GM23338 (cell line): Measurements from ENCODE around the gene SMYD3. TPM values are rescaled to one million over a fixed set of nuclear protein-coding genes. Genes with fewer than 3 reads are reported as not detected.

ENCODE experiments used
- ATAC-seq: fragments of 200-7000 bp; cut with Tn5 transposase; 3 replicates; pipeline ENCODE4 v1.9.1; 2020
- DNase-seq: peaks from one replicate; pipeline ENCODE4 v3.0.0-alpha.2; 2015; ENCODE audit warnings: low spot score
- H2AFZ ChIP-seq: fragments of 200-600 bp; sonication (generic); 2 replicates; pipeline ENCODE4 v1.8.0; 2016; ENCODE audit warnings: antibody characterized with exemption, mild to moderate bottlenecking, moderate library complexity
- H3F3A ChIP-seq: fragments of 200-600 bp; sonication (generic); replicated peaks from 2 replicates; pipeline ENCODE4 v1.8.0; 2017; ENCODE audit warnings: antibody characterized with exemption, mixed run types, low read depth
- H3K27ac ChIP-seq: fragments of 200-600 bp; sonication (generic); 2 replicates; pipeline ENCODE4 v1.6.1; 2016; ENCODE audit warnings: low read depth
- H3K27me3 ChIP-seq: fragments of 200-600 bp; sonication (generic); 2 replicates; pipeline ENCODE4 v1.8.0; 2016; ENCODE audit warnings: mild to moderate bottlenecking, mixed run types, moderate library complexity; ENCODE audit not compliant: insufficient read depth
- H3K36me3 ChIP-seq: fragments of 200-600 bp; sonication (generic); 2 replicates; pipeline ENCODE4 v1.8.0; 2016; ENCODE audit warnings: mild to moderate bottlenecking; ENCODE audit not compliant: insufficient read depth
- H3K4me1 ChIP-seq: fragments of 200-600 bp; sonication (generic); 2 replicates; pipeline ENCODE4 v1.8.0; 2016; ENCODE audit warnings: mild to moderate bottlenecking, moderate library complexity; ENCODE audit not compliant: insufficient read depth
- H3K4me2 ChIP-seq: fragments of 200-600 bp; sonication (generic); 2 replicates; pipeline ENCODE4 v1.7.1; 2017; ENCODE audit warnings: mixed run types
- H3K4me3 ChIP-seq: fragments of 200-600 bp; sonication (generic); 2 replicates; pipeline ENCODE4 v1.6.1; 2016; ENCODE audit warnings: mixed run types
- H3K79me2 ChIP-seq: fragments of 200-600 bp; sonication (generic); replicated peaks from 2 replicates; pipeline ENCODE4 v1.8.0; 2017; ENCODE audit warnings: mild to moderate bottlenecking; ENCODE audit not compliant: insufficient read depth
- H3K9me2 ChIP-seq: fragments of 200-600 bp; sonication (generic); 2 replicates; pipeline ENCODE4 v1.8.0; 2017; ENCODE audit not compliant: insufficient read depth
- H4K20me1 ChIP-seq: fragments of 200-600 bp; sonication (generic); replicated peaks from 2 replicates; pipeline ENCODE4 v1.8.0; 2017; ENCODE audit warnings: mild to moderate bottlenecking; ENCODE audit not compliant: insufficient read depth
- H3K27ac Mint-ChIP-seq: 2 replicates; pipeline ENCODE4 v1.8.0; 2020; ENCODE audit warnings: inconsistent platforms, mild to moderate bottlenecking, moderate library complexity, mixed read lengths
- H3K27me3 Mint-ChIP-seq: 3 replicates; pipeline ENCODE4 v1.8.0; 2022; ENCODE audit warnings: low read depth, mild to moderate bottlenecking, moderate library complexity, mixed read lengths, inconsistent platforms; ENCODE audit not compliant: insufficient read depth, poor library complexity
- H3K36me3 Mint-ChIP-seq: 3 replicates; pipeline ENCODE4 v1.8.0; 2021; ENCODE audit warnings: low read depth, mild to moderate bottlenecking, inconsistent platforms, moderate library complexity, mixed read lengths
- H3K4me1 Mint-ChIP-seq: 3 replicates; pipeline ENCODE4 v1.8.0; 2020; ENCODE audit warnings: mild to moderate bottlenecking, inconsistent platforms, mixed read lengths
- H3K4me3 Mint-ChIP-seq: 3 replicates; pipeline ENCODE4 v1.8.0; 2021; ENCODE audit warnings: moderate library complexity, mild to moderate bottlenecking, inconsistent platforms, mixed read lengths
- H3K9me3 Mint-ChIP-seq: 3 replicates; pipeline ENCODE4 v1.8.0; 2020; ENCODE audit warnings: moderate library complexity, mild to moderate bottlenecking, inconsistent platforms, mixed read lengths
- CREB1 ChIP-seq: fragments of 250-450 bp; sonication (Bioruptor Pico); IDR thresholded peaks from 2 replicates; pipeline ENCODE4 v1.5.0; 2020; ENCODE audit warnings: low read depth, mild to moderate bottlenecking, moderate library complexity
- CTCF ChIP-seq, 2 experiments: fragments of 200-600 bp in 1 of 2; sonication (generic) in 1 of 2; conservative IDR thresholded peaks; 2 replicates each; pipeline versions ENCODE4 v1.5.1 to v1.6.1; 2016 to 2017; ENCODE audit warnings: antibody characterized with exemption in 2 of 2, low read depth in 2 of 2, mild to moderate bottlenecking in 2 of 2, moderate library complexity in 1 of 2
- ETS1 ChIP-seq: IDR thresholded peaks from 2 replicates; pipeline ENCODE4 v1.6.1; 2016; ENCODE audit warnings: antibody characterized with exemption
- EZH2 ChIP-seq: fragments of 200-600 bp; sonication (generic); IDR thresholded peaks from one replicate; pipeline ENCODE4 v1.8.0; 2017; ENCODE audit warnings: antibody characterized with exemption, mild to moderate bottlenecking, low read depth; ENCODE audit not compliant: unreplicated experiment
- EZH2phosphoT487 ChIP-seq: fragments of 200-600 bp; sonication (generic); IDR thresholded peaks from one replicate; pipeline ENCODE4 v1.8.1; 2018; ENCODE audit warnings: antibody characterized with exemption; ENCODE audit not compliant: unreplicated experiment
- JUNB ChIP-seq: IDR thresholded peaks from one replicate; pipeline ENCODE4 v1.6.1; 2016; ENCODE audit warnings: antibody characterized with exemption; ENCODE audit not compliant: unreplicated experiment
- NANOG ChIP-seq: IDR thresholded peaks from 2 replicates; pipeline ENCODE4 v1.6.1; 2016; ENCODE audit warnings: antibody characterized with exemption, borderline replicate concordance
- POLR2AphosphoS5 ChIP-seq: IDR thresholded peaks from 2 replicates; pipeline ENCODE4 v1.6.1; 2016; ENCODE audit warnings: antibody characterized with exemption, low read depth
- REST ChIP-seq: IDR thresholded peaks from one replicate; pipeline ENCODE4 v1.6.1; 2018; ENCODE audit warnings: antibody characterized with exemption; ENCODE audit not compliant: unreplicated experiment
- STAT1 ChIP-seq: IDR thresholded peaks from one replicate; pipeline ENCODE4 v1.6.1; 2016; ENCODE audit warnings: antibody characterized with exemption; ENCODE audit not compliant: unreplicated experiment
- ZNF114 ChIP-seq: fragments of 250-450 bp; sonication (Bioruptor Pico); IDR thresholded peaks from 2 replicates; pipeline ENCODE4 v1.5.0; 2020; ENCODE audit warnings: mild to moderate bottlenecking, moderate library complexity
- ZNF331 ChIP-seq: fragments of 250-450 bp; sonication (Bioruptor Pico); IDR thresholded peaks from 2 replicates; pipeline ENCODE4 v1.5.0; 2020; ENCODE audit warnings: low read depth, mild to moderate bottlenecking, moderate library complexity
- ZNF462 ChIP-seq: fragments of 250-450 bp; sonication (Bioruptor Pico); IDR thresholded peaks from 2 replicates; pipeline ENCODE4 v1.5.0; 2020; ENCODE audit warnings: mild to moderate bottlenecking, moderate library complexity
- polyA plus RNA-seq: library from polyadenylated mRNA; unstranded; fragments of >200 nt; fragmentation: Nextera tagmentation; extraction: Ambion mirVana; gene quantifications from 2 replicates; pipeline ENCODE4 v1.2.1, GENCODE V29; 2016
- total RNA-seq: library from RNA; depleted of rRNA; stranded (reverse); fragments of >200 nt; shearing (Covaris generic); gene quantifications from 2 replicates; pipeline ENCODE4 v1.2.3, GENCODE V29; 2014

The SMYD3 gene
- total and polyA plus RNA-seq, 2 experiments from 2014 or later, result 31.8 to 34.4 TPM

GRCh38 chr1:246170574-246171261, 336.4 kb downstream of the SMYD3 start:
- Histone ChIP-seq H3K79me2 (no peaks in the 10 kb centered on the region), H4K20me1 (no peaks in the 10 kb centered on the region), H3K4me1 (no peaks in the 10 kb centered on the region), H3K27me3 (no peaks in the 10 kb centered on the region), H3F3A (no peaks in the 10 kb centered on the region), H2AFZ (no peak overlapping the region), H3K27ac (no peak overlapping the region), H3K4me3 (no peak overlapping the region), H3K36me3 (no peaks in the 10 kb centered on the region), H3K4me2 (no peak overlapping the region), H3K9me2 (no peaks in the 10 kb centered on the region)
- TF ChIP-seq CREB1 (CRISPR knock-in tag) (no peak), STAT1 (no peak), EZH2phosphoT487 (no peak), POLR2AphosphoS5 (no peak), REST (no peak), EZH2 (no peak), ZNF114 (CRISPR knock-in tag) (no peak), JUNB (no peak), ZNF462 (CRISPR knock-in tag) (no peak), CTCF (conservative IDR thresholded peaks at IDR 0.05; ENCODE audit: low read depth in 2 of 2) (no peak), ETS1 (no peak), ZNF331 (CRISPR knock-in tag) (no peak), NANOG (no peak)
- ATAC-seq, result no peak
- H3K4me1 Mint-ChIP-seq, result peaks cover 2% of the 10 kb centered on the region; the same call in 1 of the 3 replicates
- no peaks in the 10 kb centered on the region for H3K9me3 Mint-ChIP-seq
- H3K4me3 Mint-ChIP-seq, result no peak overlapping the region
- no peak overlapping the region for H3K27ac Mint-ChIP-seq
- no peak for DNase-seq
- no peaks in the 10 kb centered on the region for H3K27me3 Mint-ChIP-seq
- no peaks in the 10 kb centered on the region; the same call in 2 of the 3 replicates for H3K36me3 Mint-ChIP-seq
